ENCODE data around the gene NFU1. TPM values are rescaled to one million over a fixed set of nuclear protein-coding genes. Genes with fewer than 3 reads are reported as not detected.

The NFU1 gene
- total and polyA plus RNA-seq, 2 of the 13 experiments (the other 11 are each of a cell fraction or from before 2014, with no cell fraction given): 39.1 to 84.0 TPM

DNA sequence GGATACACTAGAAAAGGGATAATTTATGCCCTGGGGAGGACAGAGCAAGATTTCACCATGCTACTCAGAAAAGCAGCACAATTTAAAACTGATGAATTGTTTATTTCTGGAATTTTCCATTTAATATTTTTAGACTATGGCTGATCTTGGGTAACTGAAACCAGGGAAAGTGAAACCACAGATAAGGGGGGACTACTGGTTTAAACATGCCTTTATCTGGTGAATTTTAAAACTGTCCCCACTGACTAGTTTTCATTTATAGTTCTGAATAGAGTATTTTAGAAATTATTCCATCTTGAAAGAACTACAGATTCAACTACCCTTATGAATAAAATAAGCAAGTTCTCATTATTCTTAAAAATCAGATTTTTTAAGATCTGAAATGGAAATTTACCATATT, 15.0 kb downstream of the NFU1 start:
- Histone ChIP-seq H3K4me2 (ENCODE audit: low read depth, low read length) (no peak overlapping the region), H3K27ac (ENCODE audit: extremely low read length, insufficient read depth, low read length) (no peak overlapping the region), H3K4me1 (ENCODE audit: insufficient read depth, low read length) (no peaks in the 10 kb centered on the region), H3K27me3 (ENCODE audit: control insufficient read depth in 1 of 2, insufficient read depth in 2 of 2, low read length in 2 of 2) (no peaks in the 10 kb centered on the region; a peak in 1 of 5 replicates), H3K36me3 (replicated peaks in 1 of 2; ENCODE audit: control insufficient read depth in 1 of 2, insufficient read depth in 2 of 2, low read length in 2 of 2) (peaks cover 11 to 31% of the 10 kb centered on the region in 2 experiments; a peak in 4 of 5 replicates), H4K20me1 (ENCODE audit: insufficient read depth, low read length) (no peaks in the 10 kb centered on the region), H2AFZ (ENCODE audit: low read length) (no peak overlapping the region), H3K4me3 (replicated peaks in 1 of 3; ENCODE audit: insufficient read depth in 1 of 3, low read depth in 2 of 3, low read length in 3 of 3) (no peak overlapping the region), H3K79me2 (ENCODE audit: insufficient read depth, low read length) (no peaks in the 10 kb centered on the region), H3K9me3 (ENCODE audit: low read length) (no peaks in the 10 kb centered on the region), H3K9ac (ENCODE audit: insufficient read depth, low read depth, low read length) (no peak overlapping the region)
- in situ Hi-C loops (cut with HindIII; ENCODE audit: extremely low pct_ligation_motif_present, low pct_unique_long_range_greater_than_20kb) (no loop called here), intact Hi-C loops (cut with micrococcal nuclease; ENCODE audit: unreplicated experiment) (no loop called here)
- no peak for ATAC-seq
- no TSS peak for BruUV-seq (replicated peaks)
- ChIA-PET CTCF (ENCODE audit: low intra/inter-chr PET ratio, low total read pairs) (no interaction called here), POLR2A (interaction anchor here (1.2 kb wide), 1 partner anchor 15 kb away, joined by 3 read pairs; the partner anchor contains the start of gene NFU1)
- DNase-seq (ENCODE audit: low spot score): no peak
- FAIRE-seq: no peak
- TF ChIP-seq ZBTB1 (CRISPR knock-in tag; IDR thresholded peaks at IDR 0.05; ENCODE audit: borderline replicate concordance) (no peak), ZNF530 (CRISPR knock-in tag; IDR thresholded peaks at IDR 0.05; ENCODE audit: low read depth) (no peak), TOPORS (CRISPR knock-in tag; IDR thresholded peaks at IDR 0.05) (no peak), ZNF225 (CRISPR knock-in tag; IDR thresholded peaks at IDR 0.05) (no peak), ZNF773 (CRISPR knock-in tag; IDR thresholded peaks at IDR 0.05; ENCODE audit: borderline replicate concordance) (no peak), KLF15 (CRISPR knock-in tag; IDR thresholded peaks at IDR 0.05; ENCODE audit: borderline replicate concordance) (no peak), HOXA7 (CRISPR knock-in tag; IDR thresholded peaks at IDR 0.05) (no peak), ZNF660 (CRISPR knock-in tag; IDR thresholded peaks at IDR 0.05; ENCODE audit: borderline replicate concordance, low read depth) (no peak), MAZ (IDR thresholded peaks at IDR 0.05; ENCODE audit: borderline replicate concordance, low read depth, low read length) (no peak), MAZ (CRISPR knock-in tag; IDR thresholded peaks at IDR 0.05; ENCODE audit: low read depth) (no peak), ZNF75D (CRISPR knock-in tag; IDR thresholded peaks at IDR 0.05; ENCODE audit: borderline replicate concordance) (no peak), MAFF (IDR thresholded peaks at IDR 0.05; ENCODE audit: low read depth, low read length) (no peak), FOXM1 (CRISPR knock-in tag; IDR thresholded peaks at IDR 0.05) (no peak)
- TF ChIP-seq, protein P1, sequence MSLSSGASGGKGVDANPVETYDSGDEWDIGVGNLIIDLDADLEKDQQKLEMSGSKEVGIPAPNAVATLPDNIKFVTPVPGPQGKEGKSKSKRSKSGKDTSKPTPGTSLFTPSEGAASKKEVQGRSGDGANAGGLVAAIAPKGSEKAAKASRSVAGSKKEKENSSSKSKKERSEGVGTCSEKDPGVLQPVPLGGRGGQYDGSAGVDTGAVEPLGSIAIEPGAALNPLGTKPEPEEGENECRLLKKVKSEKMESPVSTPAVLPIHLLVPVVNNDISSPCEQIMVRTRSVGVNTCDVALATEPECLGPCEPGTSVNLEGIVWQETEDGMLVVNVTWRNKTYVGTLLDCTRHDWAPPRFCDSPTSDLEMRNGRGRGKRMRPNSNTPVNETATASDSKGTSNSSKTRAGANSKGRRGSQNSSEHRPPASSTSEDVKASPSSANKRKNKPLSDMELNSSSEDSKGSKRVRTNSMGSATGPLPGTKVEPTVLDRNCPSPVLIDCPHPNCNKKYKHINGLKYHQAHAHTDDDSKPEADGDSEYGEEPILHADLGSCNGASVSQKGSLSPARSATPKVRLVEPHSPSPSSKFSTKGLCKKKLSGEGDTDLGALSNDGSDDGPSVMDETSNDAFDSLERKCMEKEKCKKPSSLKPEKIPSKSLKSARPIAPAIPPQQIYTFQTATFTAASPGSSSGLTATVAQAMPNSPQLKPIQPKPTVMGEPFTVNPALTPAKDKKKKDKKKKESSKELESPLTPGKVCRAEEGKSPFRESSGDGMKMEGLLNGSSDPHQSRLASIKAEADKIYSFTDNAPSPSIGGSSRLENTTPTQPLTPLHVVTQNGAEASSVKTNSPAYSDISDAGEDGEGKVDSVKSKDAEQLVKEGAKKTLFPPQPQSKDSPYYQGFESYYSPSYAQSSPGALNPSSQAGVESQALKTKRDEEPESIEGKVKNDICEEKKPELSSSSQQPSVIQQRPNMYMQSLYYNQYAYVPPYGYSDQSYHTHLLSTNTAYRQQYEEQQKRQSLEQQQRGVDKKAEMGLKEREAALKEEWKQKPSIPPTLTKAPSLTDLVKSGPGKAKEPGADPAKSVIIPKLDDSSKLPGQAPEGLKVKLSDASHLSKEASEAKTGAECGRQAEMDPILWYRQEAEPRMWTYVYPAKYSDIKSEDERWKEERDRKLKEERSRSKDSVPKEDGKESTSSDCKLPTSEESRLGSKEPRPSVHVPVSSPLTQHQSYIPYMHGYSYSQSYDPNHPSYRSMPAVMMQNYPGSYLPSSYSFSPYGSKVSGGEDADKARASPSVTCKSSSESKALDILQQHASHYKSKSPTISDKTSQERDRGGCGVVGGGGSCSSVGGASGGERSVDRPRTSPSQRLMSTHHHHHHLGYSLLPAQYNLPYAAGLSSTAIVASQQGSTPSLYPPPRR (CRISPR knock-in tag; IDR thresholded peaks at IDR 0.05; ENCODE audit: borderline replicate concordance): no peak
- TF ChIP-seq, protein P2, sequence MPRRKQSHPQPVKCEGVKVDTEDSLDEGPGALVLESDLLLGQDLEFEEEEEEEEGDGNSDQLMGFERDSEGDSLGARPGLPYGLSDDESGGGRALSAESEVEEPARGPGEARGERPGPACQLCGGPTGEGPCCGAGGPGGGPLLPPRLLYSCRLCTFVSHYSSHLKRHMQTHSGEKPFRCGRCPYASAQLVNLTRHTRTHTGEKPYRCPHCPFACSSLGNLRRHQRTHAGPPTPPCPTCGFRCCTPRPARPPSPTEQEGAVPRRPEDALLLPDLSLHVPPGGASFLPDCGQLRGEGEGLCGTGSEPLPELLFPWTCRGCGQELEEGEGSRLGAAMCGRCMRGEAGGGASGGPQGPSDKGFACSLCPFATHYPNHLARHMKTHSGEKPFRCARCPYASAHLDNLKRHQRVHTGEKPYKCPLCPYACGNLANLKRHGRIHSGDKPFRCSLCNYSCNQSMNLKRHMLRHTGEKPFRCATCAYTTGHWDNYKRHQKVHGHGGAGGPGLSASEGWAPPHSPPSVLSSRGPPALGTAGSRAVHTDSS (CRISPR knock-in tag; conservative IDR thresholded peaks at IDR 0.05): no peak
- TF ChIP-seq, protein P3, sequence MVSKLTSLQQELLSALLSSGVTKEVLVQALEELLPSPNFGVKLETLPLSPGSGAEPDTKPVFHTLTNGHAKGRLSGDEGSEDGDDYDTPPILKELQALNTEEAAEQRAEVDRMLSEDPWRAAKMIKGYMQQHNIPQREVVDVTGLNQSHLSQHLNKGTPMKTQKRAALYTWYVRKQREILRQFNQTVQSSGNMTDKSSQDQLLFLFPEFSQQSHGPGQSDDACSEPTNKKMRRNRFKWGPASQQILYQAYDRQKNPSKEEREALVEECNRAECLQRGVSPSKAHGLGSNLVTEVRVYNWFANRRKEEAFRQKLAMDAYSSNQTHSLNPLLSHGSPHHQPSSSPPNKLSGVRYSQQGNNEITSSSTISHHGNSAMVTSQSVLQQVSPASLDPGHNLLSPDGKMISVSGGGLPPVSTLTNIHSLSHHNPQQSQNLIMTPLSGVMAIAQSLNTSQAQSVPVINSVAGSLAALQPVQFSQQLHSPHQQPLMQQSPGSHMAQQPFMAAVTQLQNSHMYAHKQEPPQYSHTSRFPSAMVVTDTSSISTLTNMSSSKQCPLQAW (CRISPR knock-in tag; IDR thresholded peaks at IDR 0.05): no peak
- TF ChIP-seq, protein P4, sequence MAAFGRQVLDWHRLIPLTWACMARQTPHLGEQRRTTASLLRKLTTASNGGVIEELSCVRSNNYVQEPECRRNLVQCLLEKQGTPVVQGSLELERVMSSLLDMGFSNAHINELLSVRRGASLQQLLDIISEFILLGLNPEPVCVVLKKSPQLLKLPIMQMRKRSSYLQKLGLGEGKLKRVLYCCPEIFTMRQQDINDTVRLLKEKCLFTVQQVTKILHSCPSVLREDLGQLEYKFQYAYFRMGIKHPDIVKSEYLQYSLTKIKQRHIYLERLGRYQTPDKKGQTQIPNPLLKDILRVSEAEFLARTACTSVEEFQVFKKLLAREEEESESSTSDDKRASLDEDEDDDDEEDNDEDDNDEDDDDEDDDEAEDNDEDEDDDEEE (CRISPR knock-in tag; IDR thresholded peaks at IDR 0.05): no peak

Measured in HepG2 (cell line).